Caco-2 (cell line): ENCODE measurements around the gene NLE1. TPM values are rescaled to one million over a fixed set of nuclear protein-coding genes. Genes with fewer than 3 reads are reported as not detected.

Source experiments
- BruUV-seq: library from RNA; stranded (reverse); fragments of 400-500 nt; replicated peaks from 2 replicates; lab custom pipeline; 2021; lab: Mats Ljungman, UMichigan
- CTCF ChIA-PET: fragments of 300-600 bp; sonication (Branson Sonifier 250); formaldehyde crosslinking; loops from one replicate; lab custom pipeline; 2022; ENCODE audit warnings: antibody characterized with exemption; lab: Charles Lee
- POLR2A ChIA-PET: fragments of 300-600 bp; sonication (Branson Sonifier 250); formaldehyde crosslinking; loops from one replicate; lab custom pipeline; 2022; ENCODE audit warnings: antibody characterized with exemption; lab: Charles Lee
- DNase-seq, 2 experiments: peaks; one replicate each; pipeline versions ENCODE4 v3.0.0 to v3.0.0-alpha.2; 2020 to 2022
- H3K27me3 ChIP-seq: replicated peaks from 2 replicates; pipeline ENCODE4 v1.6.0; 2011; ENCODE audit warnings: low read length; ENCODE audit not compliant: control insufficient read depth, insufficient read depth
- H3K36me3 ChIP-seq: 2 replicates; pipeline ENCODE4 v1.5.1; 2011; ENCODE audit warnings: low read length; ENCODE audit not compliant: control insufficient read depth, insufficient read depth
- H3K4me1 ChIP-seq: fragments of 250-450 bp; sonication (Bioruptor Pico); 2 replicates; pipeline ENCODE4 v1.5.1; 2020; ENCODE audit warnings: mild to moderate bottlenecking
- H3K4me3 ChIP-seq: 2 replicates; pipeline ENCODE4 v1.5.1; 2011; ENCODE audit warnings: low read depth, mild to moderate bottlenecking, control low read depth, low read length
- H3K9me3 ChIP-seq: fragments of 250-450 bp; sonication (Bioruptor Pico); 2 replicates; pipeline ENCODE4 v1.5.1; 2020; ENCODE audit warnings: mild to moderate bottlenecking, moderate library complexity
- H3K27ac Mint-ChIP-seq: one replicate; pipeline ENCODE4 v1.8.0; 2022; ENCODE audit warnings: mixed read lengths; ENCODE audit not compliant: unreplicated experiment
- H3K27me3 Mint-ChIP-seq: one replicate; pipeline ENCODE4 v1.8.0; 2022; ENCODE audit warnings: mixed read lengths; ENCODE audit not compliant: insufficient read depth, unreplicated experiment
- H3K36me3 Mint-ChIP-seq: one replicate; pipeline ENCODE4 v1.8.0; 2022; ENCODE audit warnings: mild to moderate bottlenecking, mixed read lengths; ENCODE audit not compliant: insufficient read depth, unreplicated experiment
- H3K4me1 Mint-ChIP-seq: one replicate; pipeline ENCODE4 v1.8.0; 2022; ENCODE audit warnings: low read depth, mixed read lengths; ENCODE audit not compliant: unreplicated experiment
- H3K4me3 Mint-ChIP-seq: one replicate; pipeline ENCODE4 v1.8.0; 2022; ENCODE audit warnings: mild to moderate bottlenecking, moderate library complexity, mixed read lengths; ENCODE audit not compliant: unreplicated experiment
- H3K9me3 Mint-ChIP-seq: one replicate; pipeline ENCODE4 v1.8.0; 2022; ENCODE audit warnings: mixed read lengths; ENCODE audit not compliant: unreplicated experiment
- intact Hi-C: fragments of 100-400 bp; cut with micrococcal nuclease; formaldehyde crosslinking; loops from one replicate; pipeline ENCODE4 v1.10.0; 2022; ENCODE audit not compliant: unreplicated experiment
- total RNA-seq: library from RNA; stranded (reverse); gene quantifications from 2 replicates; pipeline ENCODE4 v1.2.3, GENCODE V29; 2022
- TF ChIP-seq, protein P1 (sequence below), 2 experiments: fragments of 200-600 bp in 1 of 2; IDR thresholded peaks; 1 replicate in 1 of 2; 2 replicates in 1 of 2; pipeline versions ENCODE4 v1.5.1 to v1.8.0; 2011 to 2022; ENCODE audit warnings: antibody characterized with exemption in 1 of 2, control low read depth in 1 of 2, inconsistent platforms in 1 of 2, low read depth in 1 of 2, low read length in 1 of 2, mild to moderate bottlenecking in 1 of 2, moderate library complexity in 1 of 2; ENCODE audit not compliant: insufficient read depth in 1 of 2, severe bottlenecking in 1 of 2, unreplicated experiment in 1 of 2

Gene NLE1
- total RNA-seq, 1 experiment from 2014 or later, result 24.8 TPM

DNA sequence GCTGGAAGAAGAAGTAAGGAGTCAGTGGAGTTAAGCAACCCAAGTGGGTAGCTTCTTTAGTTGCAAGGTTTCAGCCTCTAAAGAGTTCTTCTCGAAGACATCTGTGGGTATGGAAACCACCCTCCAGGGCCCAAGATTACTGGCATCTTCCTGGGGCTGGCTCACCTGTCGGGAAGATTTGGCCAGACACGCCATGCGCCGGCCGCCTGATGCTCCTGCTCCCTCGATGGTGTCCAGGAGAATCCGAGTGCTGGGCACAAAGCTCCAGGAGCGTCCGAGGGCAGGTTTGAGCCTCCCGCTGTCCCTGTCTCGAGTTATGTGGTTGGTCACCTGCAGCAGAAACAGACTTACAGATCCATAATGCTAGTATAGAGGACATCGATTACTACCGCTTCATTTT is 41.1 kb downstream of the NLE1 start:
- intact Hi-C loops, result no loop called here
- DNase-seq, result peak in 1 of 2 experiments; percentile 13
- H3K4me1 Mint-ChIP-seq, result no peaks in the 10 kb centered on the region
- ChIA-PET CTCF (no interaction called here), POLR2A (no interaction called here)
- no peak overlapping the region for H3K27ac Mint-ChIP-seq
- no peaks in the 10 kb centered on the region for H3K27me3 Mint-ChIP-seq
- no peaks in the 10 kb centered on the region for H3K27me3 ChIP-seq
- H3K9me3 Mint-ChIP-seq, result no peaks in the 10 kb centered on the region
- H3K36me3 ChIP-seq, result no peaks in the 10 kb centered on the region
- H3K36me3 Mint-ChIP-seq, result peaks cover 24% of the 10 kb centered on the region
- H3K4me3 ChIP-seq, result no peak overlapping the region
- H3K4me1 ChIP-seq, result no peaks in the 10 kb centered on the region
- TF ChIP-seq, protein P1, sequence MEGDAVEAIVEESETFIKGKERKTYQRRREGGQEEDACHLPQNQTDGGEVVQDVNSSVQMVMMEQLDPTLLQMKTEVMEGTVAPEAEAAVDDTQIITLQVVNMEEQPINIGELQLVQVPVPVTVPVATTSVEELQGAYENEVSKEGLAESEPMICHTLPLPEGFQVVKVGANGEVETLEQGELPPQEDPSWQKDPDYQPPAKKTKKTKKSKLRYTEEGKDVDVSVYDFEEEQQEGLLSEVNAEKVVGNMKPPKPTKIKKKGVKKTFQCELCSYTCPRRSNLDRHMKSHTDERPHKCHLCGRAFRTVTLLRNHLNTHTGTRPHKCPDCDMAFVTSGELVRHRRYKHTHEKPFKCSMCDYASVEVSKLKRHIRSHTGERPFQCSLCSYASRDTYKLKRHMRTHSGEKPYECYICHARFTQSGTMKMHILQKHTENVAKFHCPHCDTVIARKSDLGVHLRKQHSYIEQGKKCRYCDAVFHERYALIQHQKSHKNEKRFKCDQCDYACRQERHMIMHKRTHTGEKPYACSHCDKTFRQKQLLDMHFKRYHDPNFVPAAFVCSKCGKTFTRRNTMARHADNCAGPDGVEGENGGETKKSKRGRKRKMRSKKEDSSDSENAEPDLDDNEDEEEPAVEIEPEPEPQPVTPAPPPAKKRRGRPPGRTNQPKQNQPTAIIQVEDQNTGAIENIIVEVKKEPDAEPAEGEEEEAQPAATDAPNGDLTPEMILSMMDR (IDR thresholded peaks at IDR 0.05; ENCODE audit: insufficient read depth in 1 of 2, low read depth in 1 of 2, low read length in 1 of 2, severe bottlenecking in 1 of 2, unreplicated experiment in 1 of 2), result no peak
- no TSS peak for BruUV-seq
- H3K4me3 Mint-ChIP-seq, result no peak overlapping the region
- no peaks in the 10 kb centered on the region for H3K9me3 ChIP-seq

DNA sequence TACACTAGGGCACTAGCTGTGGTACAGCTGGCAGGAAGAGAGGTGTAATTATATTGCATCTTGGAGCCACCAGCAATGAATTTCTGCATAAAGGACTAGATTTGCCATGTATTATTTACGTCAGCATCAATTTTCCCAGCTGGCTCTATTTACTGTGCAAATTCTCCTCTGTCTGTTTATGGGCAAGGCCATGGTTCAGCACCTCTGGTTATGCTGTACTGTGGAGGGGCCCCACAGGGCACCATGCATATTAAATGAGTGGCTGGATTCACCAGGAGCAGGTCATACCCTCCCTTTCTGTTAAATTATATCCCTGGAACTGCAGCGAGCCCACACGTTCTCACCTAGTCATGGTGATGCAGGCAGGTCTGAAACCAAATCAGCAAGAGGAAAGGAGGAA is 42.2 kb downstream of the NLE1 start:
- H3K9me3 Mint-ChIP-seq, result no peaks in the 10 kb centered on the region
- H3K27ac Mint-ChIP-seq, result no peak overlapping the region
- H3K4me3 Mint-ChIP-seq, result no peak overlapping the region
- H3K4me3 ChIP-seq, result no peak overlapping the region
- CTCF ChIA-PET, result no interaction called here
- no peaks in the 10 kb centered on the region for H3K4me1 ChIP-seq
- peaks cover 27% of the 10 kb centered on the region for H3K36me3 Mint-ChIP-seq
- no peaks in the 10 kb centered on the region for H3K27me3 ChIP-seq
- no peaks in the 10 kb centered on the region for H3K36me3 ChIP-seq
- no peaks in the 10 kb centered on the region for H3K9me3 ChIP-seq
- no peaks in the 10 kb centered on the region for H3K4me1 Mint-ChIP-seq
- no TSS peak for BruUV-seq
- no peak for DNase-seq
- TF ChIP-seq, protein P1 (IDR thresholded peaks at IDR 0.05; ENCODE audit: insufficient read depth in 1 of 2, low read depth in 1 of 2, low read length in 1 of 2, severe bottlenecking in 1 of 2, unreplicated experiment in 1 of 2), result no peak
- intact Hi-C loops, result no loop called here
- no peaks in the 10 kb centered on the region for H3K27me3 Mint-ChIP-seq
- POLR2A ChIA-PET, result no interaction called here

DNA sequence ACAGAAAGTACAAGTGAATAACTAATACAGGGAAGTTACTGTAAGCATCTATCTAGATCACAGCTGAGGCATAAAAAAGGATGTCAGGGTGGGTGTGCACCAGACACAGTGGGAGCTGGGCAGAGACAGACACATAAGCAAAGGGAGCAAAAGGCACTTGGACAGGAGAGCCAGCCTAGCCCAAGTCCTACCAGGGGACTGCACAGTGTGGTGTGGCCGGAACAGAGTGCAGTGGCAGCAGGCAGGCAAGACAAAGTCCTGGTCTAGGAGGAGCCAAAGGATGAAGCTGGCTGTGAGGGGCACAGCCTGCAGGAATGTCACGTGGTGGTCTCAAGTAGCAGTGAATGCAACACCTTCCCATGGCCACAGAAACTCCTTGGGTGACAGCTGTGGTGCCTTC is 44.3 kb downstream of the NLE1 start:
- no peaks in the 10 kb centered on the region for H3K27me3 ChIP-seq
- no peaks in the 10 kb centered on the region for H3K9me3 Mint-ChIP-seq
- CTCF ChIA-PET, result no interaction called here
- no peaks in the 10 kb centered on the region for H3K27me3 Mint-ChIP-seq
- intact Hi-C loops, result no loop called here
- no peaks in the 10 kb centered on the region for H3K36me3 ChIP-seq
- H3K4me3 ChIP-seq, result no peak overlapping the region
- no peaks in the 10 kb centered on the region for H3K4me1 ChIP-seq
- H3K4me3 Mint-ChIP-seq, result no peak overlapping the region
- H3K4me1 Mint-ChIP-seq, result no peaks in the 10 kb centered on the region
- H3K36me3 Mint-ChIP-seq, result peaks cover 14% of the 10 kb centered on the region
- TF ChIP-seq, protein P1 (IDR thresholded peaks at IDR 0.05; ENCODE audit: insufficient read depth in 1 of 2, low read depth in 1 of 2, low read length in 1 of 2, severe bottlenecking in 1 of 2, unreplicated experiment in 1 of 2), result no peak
- no TSS peak for BruUV-seq
- no peak for DNase-seq
- POLR2A ChIA-PET, result no interaction called here
- no peak overlapping the region for H3K27ac Mint-ChIP-seq
- H3K9me3 ChIP-seq, result no peaks in the 10 kb centered on the region
